Epithelial cell of proximal tubule (primary cell): ENCODE data around the gene GBE1. TPM values are rescaled to one million over a fixed set of nuclear protein-coding genes. Genes with fewer than 3 reads are reported as not detected.

Experiments used
- DNase-seq: peaks from one replicate; pipeline ENCODE4 v3.0.0-alpha.2; 2011; ENCODE audit warnings: low read depth
- H3K4me3 ChIP-seq: 2 replicates; pipeline ENCODE4 v1.5.1; 2011; ENCODE audit warnings: low read depth, mild to moderate bottlenecking, low read length
- CTCF ChIP-seq: conservative IDR thresholded peaks from 2 replicates; pipeline ENCODE4 v1.5.1; 2012; ENCODE audit warnings: low read depth, mild to moderate bottlenecking, low read length
- total RNA-seq: library from RNA; depleted of rRNA; stranded (reverse); fragments of >200 nt; gene quantifications from 2 replicates; pipeline ENCODE4 v1.2.3, GENCODE V29; 2015

GBE1 gene
- total RNA-seq, 1 donor from 2014 or later: 41.9 TPM

- no peak overlapping the region for H3K4me3 ChIP-seq
- TF ChIP-seq CTCF: no peak
- DNase-seq: no peak
These were observed 318.5 kb downstream of the GBE1 start for GRCh38 chr3:81442758-81443456.

DNA sequence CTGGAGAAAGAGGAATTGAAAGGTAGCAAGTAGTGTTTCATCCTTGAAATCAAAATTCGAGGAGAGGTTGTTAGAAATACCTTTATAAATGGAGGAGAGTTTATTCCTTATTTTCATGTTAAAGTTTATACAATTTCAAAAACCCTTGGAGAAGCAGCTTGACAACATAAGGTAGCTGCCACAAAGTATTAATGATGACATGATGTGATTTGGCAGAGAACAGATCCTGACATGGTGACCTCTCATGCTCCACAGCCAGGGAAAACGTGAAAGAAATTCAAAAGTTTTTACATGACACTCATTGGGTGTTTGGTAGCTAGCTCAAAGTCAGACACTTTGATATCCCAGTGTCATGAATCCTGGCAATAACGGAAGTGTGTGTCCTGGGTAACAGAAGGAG is 320.8 kb downstream of the GBE1 start:
- H3K4me3 ChIP-seq: no peak overlapping the region
- no peak for TF ChIP-seq CTCF
- no peak for DNase-seq
